NCI-H2227 treated with DMSO at 0.1 percent for 48 hours (cell line): ENCODE data around the gene SCYL2.
A peak's percentile ranks its signal among the peaks of the same experiment; 100 is the strongest.
"Not testable (repeated sequence)": the region's sequence is repeated elsewhere in the genome, so short reads cannot be mapped to it uniquely, and the experiment has no call there.

Experiments used
- DNase-seq: peaks from one replicate; lab custom pipeline; 2025; lab: John Stamatoyannopoulos, UW

SCYL2 gene

GRCh38 chr12:100329800-100330199 is 62.8 kb downstream of the SCYL2 start:
- DNase-seq = no peak

GRCh38 chr12:100331871-100332270 is 64.9 kb downstream of the SCYL2 start:
- no peak for DNase-seq

- no peak for DNase-seq
Measured at GRCh38 chr12:100332852-100333251, 65.9 kb downstream of the SCYL2 start.

DNA sequence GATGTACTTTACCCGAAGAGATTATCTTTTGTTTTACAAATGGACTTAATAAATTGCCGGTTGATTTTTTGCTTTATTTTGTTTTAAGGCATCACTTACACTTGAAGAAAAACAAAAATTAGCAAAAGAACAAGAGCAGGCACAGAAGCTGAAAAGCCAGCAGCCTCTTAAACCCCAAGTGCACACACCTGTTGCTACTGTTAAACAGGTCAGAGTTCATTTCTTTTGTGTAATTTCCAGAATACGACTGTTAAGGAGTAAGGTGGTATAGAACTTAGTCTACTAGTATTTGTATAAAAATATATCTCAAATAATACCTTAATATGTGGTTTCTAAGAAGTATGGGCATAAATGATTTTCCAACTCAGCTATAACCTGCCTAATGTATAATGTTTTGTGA is 70.3 kb downstream of the SCYL2 start:
- DNase-seq = no peak

DNA sequence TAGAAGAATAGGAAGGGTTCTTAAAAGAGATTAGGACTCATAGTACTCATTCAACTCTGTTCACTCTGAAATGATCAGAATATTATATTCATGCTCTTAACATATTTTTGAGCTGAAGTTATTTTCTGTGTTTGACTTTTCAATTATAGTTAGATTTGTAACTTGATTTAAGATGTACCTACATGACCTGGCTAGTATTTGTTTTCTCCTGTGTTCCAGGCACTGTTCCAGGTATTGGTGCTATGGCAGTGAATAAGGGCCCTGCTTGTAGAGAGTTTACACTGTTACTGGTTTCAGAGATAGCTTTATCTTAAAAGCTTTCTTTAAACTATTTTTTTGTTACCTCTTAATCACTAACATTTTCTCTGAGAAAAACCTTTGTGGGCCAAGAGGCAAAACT is 70.8 kb downstream of the SCYL2 start:
- no peak for DNase-seq

- no peak for DNase-seq
Measured at GRCh38 chr12:100339071-100339470, 72.1 kb downstream of the SCYL2 start.

- not testable (repeated sequence) for DNase-seq
Measured at GRCh38 chr12:100342897-100343296, 75.9 kb downstream of the SCYL2 start.

- DNase-seq = not testable (repeated sequence)
Measured at GRCh38 chr12:100344351-100344750, 77.4 kb downstream of the SCYL2 start.

GRCh38 chr12:100345020-100345767 is 78.2 kb downstream of the SCYL2 start:
- no peak for DNase-seq

DNA sequence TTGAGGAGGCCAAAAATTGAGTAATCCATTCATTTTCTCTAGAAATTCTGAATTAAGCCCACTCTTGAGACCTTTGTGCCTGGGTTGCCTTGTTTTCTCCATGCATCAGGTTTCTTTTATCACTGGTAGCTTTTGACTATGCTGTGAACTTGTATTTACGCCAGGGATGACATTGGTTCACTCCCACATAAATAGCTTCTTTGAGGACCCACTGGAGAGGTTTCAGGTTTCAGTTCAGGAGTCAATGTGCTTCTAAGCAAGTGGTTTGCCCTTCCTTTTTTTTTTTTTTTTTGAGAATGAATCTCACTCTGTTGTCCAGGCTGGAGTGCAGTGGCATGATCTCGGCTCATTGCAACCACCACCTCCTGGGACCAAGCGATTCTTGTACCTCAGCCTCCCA is 79.7 kb downstream of the SCYL2 start:
- no peak for DNase-seq

DNA sequence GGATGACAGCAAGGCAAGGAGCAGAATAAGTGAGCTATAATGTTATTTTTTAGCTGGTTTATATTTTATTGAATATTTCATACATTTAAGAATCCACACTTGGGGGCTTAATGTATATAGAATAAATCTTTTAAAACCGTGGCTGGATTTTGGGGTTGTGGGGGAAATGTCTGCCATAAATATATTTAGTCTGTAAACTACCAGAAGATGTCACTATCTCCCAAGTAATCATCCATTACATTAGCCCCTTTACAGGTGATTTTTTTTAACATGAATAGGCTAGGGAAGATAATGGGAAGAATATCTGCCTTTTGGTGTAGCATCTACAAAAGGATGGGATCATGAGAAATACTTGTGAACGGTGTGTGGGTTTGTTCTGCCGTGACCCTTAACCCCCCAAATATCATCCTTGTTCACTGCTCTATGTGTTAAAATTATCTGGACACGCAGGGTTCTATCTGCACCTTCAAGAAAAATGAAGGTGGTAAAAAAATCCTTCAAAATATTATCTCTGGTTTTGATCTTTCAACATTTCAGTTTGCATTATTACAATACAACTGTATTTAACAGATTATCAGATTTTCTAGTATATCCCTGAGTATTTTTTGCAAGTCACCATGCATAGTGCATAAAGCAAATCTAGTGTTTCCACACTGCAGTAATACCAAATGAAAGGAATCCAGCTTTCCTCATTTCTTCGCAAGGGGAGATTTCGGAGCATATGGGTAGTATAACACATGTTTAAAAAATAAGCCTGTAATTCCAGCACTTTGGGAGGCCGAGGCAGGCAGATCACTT is 81.9 kb downstream of the SCYL2 start:
- DNase-seq = peak; percentile 39

DNA sequence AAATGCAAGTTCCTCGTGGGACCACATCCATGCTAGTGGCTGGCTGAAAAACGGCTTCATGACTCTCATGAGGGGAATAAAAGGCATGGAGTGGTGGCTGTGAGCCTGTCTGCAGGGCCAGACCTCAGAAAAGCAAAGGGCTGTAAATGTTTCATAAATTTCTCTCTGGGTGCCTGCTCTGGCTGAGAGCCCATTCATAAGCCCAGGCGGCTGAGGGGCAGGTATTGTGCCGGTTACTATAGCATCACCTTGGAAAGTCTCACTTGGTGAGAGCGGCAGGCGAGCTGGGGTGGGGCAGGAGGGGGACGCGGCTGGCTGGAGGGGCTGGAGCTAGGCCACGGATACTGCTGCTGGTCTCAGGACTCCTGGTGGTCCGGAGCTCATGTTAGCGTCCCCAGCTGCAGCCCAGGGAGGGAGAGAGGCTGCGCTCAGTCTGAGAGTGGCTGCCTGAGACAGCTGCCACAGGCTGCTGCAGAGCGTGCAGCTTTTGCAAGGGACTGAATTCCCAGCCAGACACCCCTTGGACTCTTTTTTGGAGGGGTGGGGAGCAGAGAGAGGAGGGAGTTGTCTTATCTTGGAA is 89.8 kb downstream of the SCYL2 start, which contains the start of gene SLC17A8:
TSS of gene SLC17A8 (plus strand) at position 431 of the 580 bp plus-strand sequence. CDS start 318 bp downstream, outside the sequence.
- no peak for DNase-seq

- no peak for DNase-seq
Measured at GRCh38 chr12:100359248-100359647, 92.3 kb downstream of the SCYL2 start.

GRCh38 chr12:100359822-100360221 is 92.8 kb downstream of the SCYL2 start:
- DNase-seq = no peak

DNA sequence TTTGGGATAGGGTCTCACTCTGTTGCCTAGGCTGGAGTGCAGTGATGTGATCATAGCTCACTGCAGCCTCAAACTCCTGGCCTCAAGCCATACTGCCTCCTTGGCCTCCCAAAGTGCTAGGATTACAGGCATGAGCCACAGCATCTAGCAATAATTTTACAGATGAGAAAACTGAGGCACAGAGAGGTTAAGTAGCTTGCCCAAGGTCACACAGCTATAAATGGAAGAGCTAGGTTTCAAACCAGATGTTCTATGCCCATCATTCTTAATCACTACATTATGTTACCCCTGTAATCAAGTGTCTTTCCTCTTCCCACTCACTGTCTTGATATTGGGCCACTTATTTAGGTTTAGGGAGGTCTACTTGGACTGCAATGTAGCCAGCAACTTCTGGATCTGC is 93.5 kb downstream of the SCYL2 start:
- no peak for DNase-seq

DNA sequence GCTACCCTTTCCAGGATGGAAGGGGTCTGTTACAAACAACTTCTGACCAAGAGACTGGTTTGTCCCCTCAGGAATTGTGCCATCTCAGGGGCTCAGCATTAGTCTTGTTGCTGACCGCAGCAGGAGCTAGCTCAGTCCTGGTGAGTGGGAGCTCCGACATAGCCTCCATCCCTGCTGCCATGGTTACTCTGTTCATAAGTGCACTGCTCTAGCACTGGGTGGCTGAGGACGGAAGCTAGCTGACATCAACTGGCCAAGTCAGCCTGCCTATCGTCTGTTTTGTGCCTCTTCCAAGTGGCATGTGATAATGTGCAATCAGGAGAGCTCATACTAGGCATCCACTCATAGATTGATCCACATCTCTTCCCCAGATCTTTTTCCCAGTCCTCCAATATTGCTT is 97.3 kb downstream of the SCYL2 start:
- no peak for DNase-seq

DNA sequence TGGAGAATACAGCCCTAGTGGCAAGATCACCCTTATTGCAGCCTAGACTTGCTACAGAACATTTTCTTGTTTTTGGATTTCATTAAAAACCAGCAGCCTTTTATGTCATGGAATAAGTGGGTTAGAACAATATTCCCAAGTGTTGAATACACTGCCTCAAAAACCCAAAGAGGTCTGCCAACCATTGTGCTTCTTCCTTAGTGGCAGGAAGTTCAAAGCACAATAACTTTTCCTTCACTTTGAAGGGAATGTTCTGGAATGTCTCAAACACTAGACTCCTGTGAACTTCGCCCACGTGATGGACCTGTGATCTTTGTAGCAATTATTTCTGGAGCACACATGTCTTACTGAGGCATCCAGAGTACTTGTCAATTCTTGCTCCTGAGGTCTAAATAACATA is 98.4 kb downstream of the SCYL2 start:
- no peak for DNase-seq

DNA sequence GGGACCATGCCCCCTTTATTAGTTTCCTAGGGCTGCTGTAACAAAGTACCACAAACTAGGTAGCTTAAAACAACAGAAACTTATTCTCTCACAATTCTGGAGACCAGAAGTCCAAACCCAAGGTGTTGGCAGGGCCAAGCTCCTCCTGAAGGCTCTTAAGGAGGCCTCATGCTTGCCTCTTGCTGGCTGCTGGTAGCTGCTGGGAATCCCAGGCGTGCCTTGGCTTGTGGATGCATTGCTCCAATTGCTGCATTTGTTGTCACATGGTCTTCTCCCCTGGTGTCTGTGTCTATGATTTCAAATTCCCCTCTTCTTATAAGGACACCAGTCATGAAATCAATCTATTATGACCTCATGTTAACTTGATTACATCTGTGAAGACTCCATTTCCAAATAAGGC is 101.1 kb downstream of the SCYL2 start:
- DNase-seq = no peak

- no peak for DNase-seq
Measured at GRCh38 chr12:100371146-100371545, 104.2 kb downstream of the SCYL2 start.

- DNase-seq = no peak
Measured at GRCh38 chr12:100372853-100373640, 106.1 kb downstream of the SCYL2 start.

DNA sequence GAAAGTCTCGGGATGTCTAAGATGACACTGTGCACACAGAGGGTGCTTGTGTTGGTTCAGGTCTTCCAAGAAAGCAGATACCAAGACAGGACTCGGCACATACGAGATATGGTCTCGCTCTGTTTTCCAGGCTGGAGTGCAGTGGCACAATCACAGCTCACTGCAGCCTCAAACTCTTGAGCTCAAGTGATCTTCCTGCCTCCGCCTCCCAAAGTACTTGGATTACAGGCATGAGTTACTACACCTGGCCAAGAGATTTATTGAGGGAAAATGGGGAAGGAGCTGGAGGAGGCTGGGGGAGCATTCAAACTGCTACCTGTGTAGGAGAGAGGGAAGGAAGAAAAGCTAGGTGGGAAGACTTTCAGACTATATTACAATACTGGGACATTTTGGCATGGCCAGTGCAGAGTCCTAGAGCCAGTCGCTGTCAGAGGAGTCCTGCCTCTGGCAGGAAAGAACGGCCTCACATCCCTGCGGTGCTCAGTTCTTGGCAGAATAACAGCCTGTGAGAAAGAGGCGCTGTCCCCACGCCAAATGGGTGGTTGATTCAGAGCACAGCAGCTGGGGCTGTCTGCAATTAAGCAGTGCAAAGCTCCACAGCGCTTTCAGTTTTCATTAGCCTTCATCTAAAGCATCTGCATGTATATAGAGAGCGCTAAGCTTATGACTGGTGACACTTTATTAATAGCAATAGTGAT is 108.2 kb downstream of the SCYL2 start:
- no peak for DNase-seq

- DNase-seq = no peak
Measured at GRCh38 chr12:100376161-100376560, 109.2 kb downstream of the SCYL2 start.
